ENCODE results near the gene HOXD12.

Gene HOXD12

GRCh38 chr2:176081376-176081836 lies 18.2 kb upstream of the HOXD12 start:
- DNase-seq, result no peak

GRCh38 chr2:176081837-176082524 lies 17.6 kb upstream of the HOXD12 start:
- peak; percentile 57 for DNase-seq

- DNase-seq, result no peak
Observed at GRCh38 chr2:176082525-176082823, 17.1 kb upstream of the HOXD12 start.

- DNase-seq, result no peak
Observed at GRCh38 chr2:176082824-176083751, 16.5 kb upstream of the HOXD12 start.

- no peak for DNase-seq
Observed at GRCh38 chr2:176083796-176084261, 15.8 kb upstream of the HOXD12 start, which contains the start of gene EVX2. EVX2 (minus strand) TSS chr2:176083962; CDS start chr2:176083776, 186 bp downstream.

- no peak for DNase-seq
Observed at GRCh38 chr2:176084611-176085119, 14.9 kb upstream of the HOXD12 start.

- peak; percentile 55 for DNase-seq
Observed at GRCh38 chr2:176085120-176085788, 14.3 kb upstream of the HOXD12 start.

- peak; percentile 52 for DNase-seq
Observed at GRCh38 chr2:176085861-176086771, 13.5 kb upstream of the HOXD12 start.

- DNase-seq, result no peak
Observed at GRCh38 chr2:176087330-176088047, 12.1 kb upstream of the HOXD12 start.

GRCh38 chr2:176088048-176088936 lies 11.3 kb upstream of the HOXD12 start:
- peak; percentile 63 for DNase-seq

- DNase-seq, result no peak
Observed at GRCh38 chr2:176088937-176089842, 10.4 kb upstream of the HOXD12 start.

GRCh38 chr2:176089843-176090395 lies 9.7 kb upstream of the HOXD12 start:
- no peak for DNase-seq

- no peak for DNase-seq
Observed at GRCh38 chr2:176090862-176091261, 8.7 kb upstream of the HOXD12 start.

GRCh38 chr2:176091329-176092258 lies 8.0 kb upstream of the HOXD12 start:
- peak; percentile 51 for DNase-seq

- peak; percentile 58 for DNase-seq
Observed at GRCh38 chr2:176092270-176093144, 7.1 kb upstream of the HOXD12 start, which contains the start of gene HOXD13. HOXD13 (plus strand) TSS chr2:176092721; CDS start chr2:176092891, 170 bp downstream.

- DNase-seq, result no peak
Observed at GRCh38 chr2:176093145-176093897, 6.3 kb upstream of the HOXD12 start.
